Measurements from ENCODE around the gene TTLL5.

Gene TTLL5

DNA sequence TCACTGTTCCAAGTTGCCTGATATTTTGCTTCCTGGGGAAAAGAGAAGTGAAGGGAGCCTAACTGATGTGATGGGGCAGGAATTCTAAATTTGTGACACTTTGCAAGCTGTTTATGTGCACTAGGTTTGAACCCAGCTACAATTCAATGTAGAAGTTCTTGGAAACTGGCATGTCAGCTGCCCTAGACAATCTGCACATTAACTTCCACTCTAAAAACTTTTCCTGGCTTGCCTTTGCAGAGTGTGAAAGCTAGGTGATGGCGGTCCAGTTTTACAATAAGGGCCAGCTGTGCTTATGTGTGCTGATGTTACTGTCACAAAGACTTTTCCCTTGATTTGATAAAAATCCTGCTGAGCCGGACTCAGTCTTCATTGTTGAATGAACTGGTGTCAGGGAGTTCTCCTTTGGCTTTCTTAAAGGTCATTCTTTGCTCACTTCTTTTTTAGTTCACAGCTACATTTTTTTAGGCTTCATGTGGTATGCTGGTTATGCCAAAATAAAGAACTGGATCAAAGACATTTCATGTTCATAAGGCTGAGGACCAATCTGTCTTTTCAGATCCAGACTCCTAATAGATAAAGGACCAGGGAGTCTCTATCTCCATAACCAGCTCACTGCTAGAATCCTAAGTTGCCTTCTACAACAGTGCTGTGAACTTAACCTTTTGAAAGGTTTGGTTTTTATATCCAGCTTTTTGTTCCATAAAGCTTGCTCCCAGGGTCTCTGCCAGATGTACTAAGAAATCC, 187.3 kb downstream of the TTLL5 start:
- no peak for DNase-seq (ENCODE audit: low read depth)
- no peak overlapping the region for H3K4me3 ChIP-seq (ENCODE audit: low read length)
- no peak for TF ChIP-seq CTCF (IDR thresholded peaks at IDR 0.05; ENCODE audit: insufficient read depth, low read depth, low read length, missing control alignments)

- no peak for TF ChIP-seq CTCF (IDR thresholded peaks at IDR 0.05; ENCODE audit: insufficient read depth, low read depth, low read length, missing control alignments)
- no peak for DNase-seq (ENCODE audit: low read depth)
These were observed 188.4 kb downstream of the TTLL5 start for GRCh38 chr14:75849300-75849895.

DNA sequence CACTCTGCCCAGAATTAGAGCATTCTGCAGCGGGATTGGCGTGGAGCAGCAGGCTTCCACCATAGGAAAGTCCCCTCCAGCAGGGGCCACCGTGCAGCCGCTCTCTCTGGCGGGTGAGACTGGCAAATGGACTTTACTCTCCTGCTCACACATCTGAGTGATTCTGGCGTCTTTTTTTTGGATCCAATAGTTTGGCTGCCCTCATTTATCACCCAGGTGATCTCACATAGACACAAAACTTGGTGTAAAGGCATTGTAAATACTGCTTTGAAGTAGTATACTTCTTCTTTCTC, 190.5 kb downstream of the TTLL5 start:
- DNase-seq (ENCODE audit: low read depth): no peak
- no peak overlapping the region for H3K4me3 ChIP-seq (ENCODE audit: low read length)
- no peak for TF ChIP-seq CTCF (IDR thresholded peaks at IDR 0.05; ENCODE audit: insufficient read depth, low read depth, low read length, missing control alignments)

More at GRCh38 chr14:75849300-75849895, 188.4 kb downstream of the TTLL5 start:
- no peak overlapping the region for H3K4me3 ChIP-seq (ENCODE audit: low read length)

GRCh38 chr14:75854111-75854799, 193.2 kb downstream of the TTLL5 start:
- H3K4me3 ChIP-seq (ENCODE audit: low read length): no peak overlapping the region
- no peak for DNase-seq (ENCODE audit: low read depth)
- TF ChIP-seq CTCF (IDR thresholded peaks at IDR 0.05; ENCODE audit: insufficient read depth, low read depth, low read length, missing control alignments): no peak

- no peak overlapping the region for H3K4me3 ChIP-seq (ENCODE audit: low read length)
- TF ChIP-seq CTCF (IDR thresholded peaks at IDR 0.05; ENCODE audit: insufficient read depth, low read depth, low read length, missing control alignments): no peak
- no peak for DNase-seq (ENCODE audit: low read depth)
These were observed 196.2 kb downstream of the TTLL5 start for GRCh38 chr14:75857199-75857598.

DNA sequence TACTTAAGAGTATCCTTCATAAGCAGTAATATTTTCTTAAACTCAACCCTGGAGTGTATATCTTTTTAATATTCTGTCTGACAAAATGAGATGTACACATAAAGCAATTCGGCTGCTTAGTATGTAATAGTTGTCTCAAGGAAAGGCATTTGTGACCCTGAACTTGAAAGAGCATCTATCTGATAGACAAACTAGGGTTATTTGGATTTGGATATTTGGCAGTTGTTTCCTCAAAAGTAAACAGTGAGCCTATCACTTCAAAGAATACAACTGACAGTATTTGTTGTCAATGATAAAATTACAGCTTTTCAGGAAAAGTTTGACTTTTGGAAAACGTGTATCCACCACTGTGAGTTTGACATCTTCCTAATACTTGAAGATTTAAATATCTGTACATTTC, 197.3 kb downstream of the TTLL5 start:
- H3K4me3 ChIP-seq (ENCODE audit: low read length): no peak overlapping the region
- no peak for DNase-seq (ENCODE audit: low read depth)
- TF ChIP-seq CTCF (IDR thresholded peaks at IDR 0.05; ENCODE audit: insufficient read depth, low read depth, low read length, missing control alignments): no peak
